HG03139 (cell line): Measurements from ENCODE around the gene FSCN2.

Experiments
- ATAC-seq: cut with Tn5 transposase; IDR thresholded peaks from one replicate; pipeline ENCODE4 v1.9.1; 2021; ENCODE audit not compliant: unreplicated experiment

The FSCN2 gene, protein sequence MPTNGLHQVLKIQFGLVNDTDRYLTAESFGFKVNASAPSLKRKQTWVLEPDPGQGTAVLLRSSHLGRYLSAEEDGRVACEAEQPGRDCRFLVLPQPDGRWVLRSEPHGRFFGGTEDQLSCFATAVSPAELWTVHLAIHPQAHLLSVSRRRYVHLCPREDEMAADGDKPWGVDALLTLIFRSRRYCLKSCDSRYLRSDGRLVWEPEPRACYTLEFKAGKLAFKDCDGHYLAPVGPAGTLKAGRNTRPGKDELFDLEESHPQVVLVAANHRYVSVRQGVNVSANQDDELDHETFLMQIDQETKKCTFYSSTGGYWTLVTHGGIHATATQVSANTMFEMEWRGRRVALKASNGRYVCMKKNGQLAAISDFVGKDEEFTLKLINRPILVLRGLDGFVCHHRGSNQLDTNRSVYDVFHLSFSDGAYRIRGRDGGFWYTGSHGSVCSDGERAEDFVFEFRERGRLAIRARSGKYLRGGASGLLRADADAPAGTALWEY

GRCh38 chr17:81527591-81528383, at the start of gene FSCN2:
Gene FSCN2, plus strand, starts transcription at chr17:81528377. Its CDS starts 155 bp downstream, at chr17:81528532.
- no peak for ATAC-seq

- no peak for ATAC-seq
These were observed 48.8 kb upstream of the FSCN2 start for GRCh38 chr17:81479175-81480071.

GRCh38 chr17:81480140-81481072, 47.8 kb upstream of the FSCN2 start:
- ATAC-seq: no peak

DNA sequence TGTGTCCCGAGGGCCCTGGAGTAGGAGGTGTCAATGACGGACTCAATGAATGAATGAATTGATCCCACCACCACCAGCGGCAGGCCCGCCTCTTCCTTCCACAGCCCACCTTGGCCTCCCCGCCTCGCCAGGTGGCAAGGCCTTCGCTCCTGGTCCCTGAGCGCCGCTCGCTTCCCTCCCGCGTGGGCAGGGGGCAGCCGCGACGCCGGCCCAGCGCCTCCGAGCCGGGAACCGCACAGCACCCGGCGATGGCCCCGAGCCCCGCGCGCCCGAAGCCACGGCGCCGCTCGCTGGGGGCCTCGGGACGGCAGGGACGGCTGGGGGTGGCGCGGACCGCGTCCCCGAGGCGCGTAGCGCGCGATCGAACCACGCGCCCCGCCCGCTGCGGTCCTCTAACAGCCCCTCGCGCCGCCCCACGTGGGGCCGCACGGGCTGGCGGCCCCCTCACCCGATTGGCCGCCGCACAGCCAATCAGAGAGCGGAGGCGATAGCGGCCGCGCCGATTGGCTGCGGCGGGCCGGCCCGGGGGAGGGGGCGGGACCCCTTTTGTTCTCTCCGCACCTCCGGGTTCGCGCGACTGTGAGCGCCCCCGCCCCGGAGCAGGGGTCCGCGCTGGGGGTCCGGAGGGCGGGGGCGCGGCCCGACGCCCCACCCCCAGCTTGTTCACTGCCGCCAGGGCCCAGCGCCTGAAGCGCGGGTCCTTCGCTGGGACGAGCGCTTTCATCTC, 46.9 kb upstream of the FSCN2 start:
- ATAC-seq: no peak

DNA sequence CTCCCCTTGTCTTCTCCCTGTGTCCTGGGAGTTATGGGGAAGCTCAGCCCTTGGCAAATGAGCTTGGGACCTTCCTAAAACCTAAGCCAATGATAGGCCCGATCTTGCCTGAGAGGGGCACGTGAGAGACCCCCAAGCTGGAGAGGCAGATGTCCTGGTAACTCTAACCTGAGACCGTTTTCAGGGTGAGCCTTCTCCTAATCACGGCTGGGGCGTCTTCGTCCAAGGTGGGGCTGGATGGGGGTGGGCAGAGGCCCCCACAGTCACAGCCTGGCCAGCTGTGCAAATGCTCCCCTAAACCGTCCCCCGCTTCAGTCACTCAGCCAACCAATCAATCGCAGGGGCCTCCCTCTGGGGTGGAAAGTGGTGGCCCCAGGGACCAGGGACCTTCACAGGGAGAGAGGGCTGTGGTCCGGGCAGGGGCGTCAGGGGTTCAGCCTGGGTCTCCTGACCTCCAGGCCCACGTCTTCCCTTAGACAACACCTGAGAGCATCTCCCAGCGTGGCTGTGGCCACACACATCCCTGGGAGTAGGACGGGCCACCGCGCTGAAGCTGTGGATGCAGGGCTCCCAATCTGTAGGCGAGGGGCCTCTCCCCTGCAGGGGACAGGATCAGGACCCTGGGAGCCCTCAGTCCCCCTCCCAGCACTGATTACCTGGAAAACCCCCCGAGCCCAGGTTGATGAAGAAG, 46.2 kb upstream of the FSCN2 start:
- ATAC-seq: no peak

DNA sequence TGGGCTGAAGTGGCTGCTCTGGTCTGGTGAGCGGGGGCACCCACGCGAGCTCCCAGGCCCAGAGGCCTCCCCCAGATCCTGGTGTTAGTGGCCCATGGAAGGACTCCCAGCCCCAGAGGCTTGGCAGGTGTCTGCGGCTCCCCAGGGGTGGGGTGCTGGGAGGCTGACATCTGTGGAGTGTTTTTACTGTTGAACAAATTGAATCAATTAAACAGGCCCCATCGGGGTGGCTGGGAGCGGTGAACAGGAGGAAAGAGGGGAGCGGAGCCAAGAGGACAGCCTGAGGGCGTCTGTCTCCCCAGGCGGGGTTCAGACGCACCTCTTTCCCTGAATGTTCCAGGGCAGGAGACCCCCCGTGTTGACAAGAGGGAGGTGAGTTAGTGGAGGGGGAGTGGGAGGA, 45.5 kb upstream of the FSCN2 start:
- no peak for ATAC-seq

DNA sequence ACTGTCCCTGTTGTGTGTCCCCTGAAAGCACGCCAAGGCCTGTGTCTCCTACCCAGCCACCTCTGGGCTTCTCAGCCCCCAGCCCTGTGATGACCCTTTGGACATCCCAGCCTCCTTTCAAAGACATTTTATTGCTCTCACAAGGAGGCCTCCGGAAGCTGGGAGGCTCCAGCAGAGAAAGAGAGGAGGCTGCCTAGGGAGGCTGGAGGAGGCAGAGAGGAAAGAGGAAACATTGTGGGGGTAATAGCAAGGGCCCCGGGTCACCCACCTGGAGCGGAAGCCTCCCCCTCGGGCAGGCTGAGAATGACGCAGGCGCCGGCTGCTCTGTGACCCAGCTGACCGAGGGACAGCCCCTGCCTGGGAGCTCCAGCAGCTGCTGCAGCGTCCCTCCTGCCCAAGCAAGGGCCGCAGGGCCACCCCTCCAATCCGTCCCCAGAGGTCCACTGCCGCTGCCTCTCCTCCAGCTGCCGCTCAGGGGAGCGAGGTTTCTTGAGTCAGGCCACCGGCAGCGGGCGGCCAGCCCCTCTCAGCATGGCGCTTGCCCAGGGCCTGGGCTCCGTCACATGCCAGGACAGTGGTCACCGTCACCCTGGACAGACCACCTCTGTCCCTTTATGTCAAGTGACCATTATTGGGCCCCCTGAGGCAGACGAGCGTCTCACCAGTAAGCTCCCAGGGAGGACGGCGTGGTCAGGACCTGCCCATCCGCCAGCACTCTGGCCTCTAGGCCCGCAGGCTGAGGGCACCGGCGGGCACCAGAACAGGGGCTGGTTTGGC, 44.9 kb upstream of the FSCN2 start:
- ATAC-seq: no peak

DNA sequence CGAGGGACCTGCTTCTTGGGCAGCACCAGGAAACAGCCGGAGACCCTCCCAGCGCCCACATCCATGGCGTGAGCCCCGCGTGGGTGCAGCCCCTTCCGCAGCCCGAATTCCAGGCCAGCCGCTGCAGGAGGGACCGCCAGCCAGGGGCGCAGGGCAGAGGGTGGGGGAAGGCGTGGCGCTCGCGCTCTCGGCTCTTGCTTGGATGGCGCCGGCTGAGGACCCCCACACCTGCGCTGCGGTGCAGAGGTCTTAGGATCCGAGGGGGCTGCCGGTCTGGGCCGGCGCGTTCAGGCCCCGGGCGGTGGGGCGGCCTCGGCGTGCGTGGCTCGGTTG, 44.3 kb upstream of the FSCN2 start:
- ATAC-seq: no peak

GRCh38 chr17:81484195-81484979, 43.8 kb upstream of the FSCN2 start:
- peak; percentile 51 for ATAC-seq

DNA sequence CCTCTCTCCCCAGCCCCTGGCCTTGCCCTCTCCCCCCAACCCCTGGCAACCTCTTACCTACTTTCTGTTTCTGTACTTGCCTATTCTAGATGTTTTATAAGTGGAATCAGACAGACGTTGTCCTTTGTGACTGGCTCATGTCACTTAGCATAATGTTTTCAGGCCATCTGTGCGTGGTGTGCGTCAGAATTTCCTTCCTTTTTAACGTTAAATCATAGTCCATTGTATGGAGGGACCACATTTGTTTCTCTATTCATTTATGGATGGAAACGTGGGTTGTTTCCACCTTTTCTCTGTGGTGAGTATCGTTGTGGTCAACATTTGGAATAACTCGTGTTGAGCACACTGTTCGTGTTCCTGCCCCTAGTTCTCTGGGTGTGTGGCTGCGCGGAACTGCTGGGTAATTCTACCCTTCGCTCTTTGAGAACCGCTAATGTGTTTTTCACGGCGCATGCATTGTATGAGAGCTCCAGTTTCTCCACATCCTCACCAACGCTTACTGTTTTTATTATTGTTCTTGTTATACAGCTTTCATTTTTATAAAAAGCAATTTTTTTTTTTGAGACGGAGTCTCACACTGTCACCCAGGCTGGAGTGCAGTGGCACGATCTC, 41.9 kb upstream of the FSCN2 start:
- ATAC-seq: no peak

DNA sequence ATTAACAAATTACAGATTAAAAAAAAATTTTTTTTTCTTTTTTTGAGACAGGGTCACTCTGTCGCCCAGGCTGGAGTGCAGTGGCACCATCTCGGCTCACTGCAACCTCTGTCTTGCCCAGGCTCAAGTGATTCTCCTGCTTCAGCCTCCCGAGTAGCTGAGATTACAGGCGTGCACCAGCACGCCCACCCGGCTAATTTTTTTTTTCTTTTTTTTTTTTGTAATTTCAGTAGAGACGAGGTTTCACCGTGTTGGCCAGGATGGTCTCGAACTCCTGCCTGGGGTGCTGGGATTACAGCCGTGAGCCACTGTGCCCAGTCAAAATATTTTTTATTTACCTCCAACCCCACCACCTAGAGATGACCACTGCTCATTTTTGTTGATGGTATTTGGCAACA, 41.1 kb upstream of the FSCN2 start:
- no peak for ATAC-seq

DNA sequence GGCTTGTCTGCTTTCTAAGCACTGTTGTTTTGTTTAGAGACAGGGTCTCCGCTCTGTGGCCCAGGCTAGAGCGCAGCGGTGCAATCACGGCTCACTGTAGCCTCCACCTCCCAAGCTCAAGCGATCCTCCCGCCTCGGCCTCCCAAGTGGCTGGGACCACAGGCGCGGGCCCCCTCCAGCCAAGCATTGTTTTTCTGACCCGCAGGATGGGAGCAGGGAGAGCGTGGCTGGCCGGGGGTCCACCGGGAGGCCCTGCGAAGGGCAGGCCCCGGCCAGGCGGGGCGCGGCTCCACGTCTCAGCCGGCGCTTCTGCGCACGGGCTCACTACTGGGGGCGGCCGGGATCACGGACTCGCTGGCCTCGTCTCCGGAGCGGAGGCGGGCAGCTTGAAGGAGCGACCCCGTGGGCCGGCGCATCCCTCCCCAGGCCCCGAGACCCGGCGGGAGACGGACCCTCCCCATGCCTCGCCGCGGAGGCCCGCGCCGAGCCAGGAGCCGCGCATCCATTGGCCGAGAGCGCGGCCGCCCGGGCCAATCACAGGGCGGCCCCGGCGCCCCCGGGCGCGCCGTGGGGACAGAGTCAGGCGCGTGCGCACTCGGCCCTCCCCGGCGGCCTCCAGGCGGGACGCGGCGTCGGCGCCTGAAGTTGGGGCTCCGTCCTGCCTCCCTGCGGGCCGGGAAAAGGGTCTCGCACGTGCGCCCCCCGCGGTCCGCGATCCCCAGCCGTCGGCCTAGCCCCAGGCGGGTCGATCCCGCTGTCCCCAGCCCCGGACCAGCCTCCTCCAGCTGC, 40.5 kb upstream of the FSCN2 start:
- ATAC-seq: no peak

DNA sequence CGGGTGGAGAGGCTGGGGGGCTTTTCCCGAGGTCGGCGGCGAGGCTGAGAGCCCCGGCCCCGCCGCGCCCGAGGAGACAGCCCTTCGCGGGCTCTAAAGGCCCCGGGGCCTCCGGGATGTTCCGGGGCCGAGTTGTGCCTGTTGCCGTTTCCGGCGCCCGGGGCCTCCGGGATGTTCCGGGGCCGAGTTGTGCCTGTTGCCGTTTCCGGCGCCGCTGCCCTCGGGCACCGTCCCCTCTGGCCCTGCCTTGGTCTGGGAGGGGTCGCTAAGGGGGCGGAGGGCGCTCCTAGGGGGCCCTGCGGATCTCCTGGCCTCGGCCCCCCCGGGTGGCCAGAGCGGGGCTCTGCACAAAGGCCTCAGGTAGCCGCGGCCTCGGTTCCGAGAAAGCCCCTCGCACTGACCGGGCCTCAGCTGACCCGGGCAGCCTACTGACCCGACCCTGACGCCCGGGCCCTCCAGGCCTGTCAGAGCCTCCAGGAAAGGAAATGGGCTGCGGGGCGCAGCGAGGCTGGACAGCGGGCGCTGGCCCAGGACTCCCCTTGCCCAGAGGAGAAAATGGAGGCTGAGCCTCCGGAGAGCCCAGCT, 39.8 kb upstream of the FSCN2 start:
- ATAC-seq: no peak

GRCh38 chr17:81489012-81489997, 38.9 kb upstream of the FSCN2 start:
- no peak for ATAC-seq
